Keratinocyte (primary cell): ENCODE data around the gene C19orf38. TPM values are rescaled to one million over a fixed set of nuclear protein-coding genes. Genes with fewer than 3 reads are reported as not detected.

ENCODE experiments used
- DNase-seq: peaks from one replicate; pipeline ENCODE4 v3.0.0-alpha.2; 2011; ENCODE audit warnings: low read depth, missing footprints, low spot score
- FAIRE-seq: peaks from 2 replicates; lab custom pipeline; 2011; peaks lifted over from hg19 to GRCh38; lab: Jason Lieb, UNC
- H2AFZ ChIP-seq: 2 replicates; pipeline ENCODE4 v1.6.0; 2012; ENCODE audit warnings: low read length, control low read depth, inconsistent platforms; ENCODE audit not compliant: control insufficient read depth
- H3K27ac ChIP-seq: 2 replicates; pipeline ENCODE4 v1.5.1; 2011; ENCODE audit warnings: low read length; ENCODE audit not compliant: control insufficient read depth, insufficient read depth
- H3K27me3 ChIP-seq: 3 replicates; pipeline ENCODE4 v1.6.0; 2011; ENCODE audit warnings: low read length; ENCODE audit not compliant: control insufficient read depth, insufficient read depth; ENCODE audit errors: extremely low read depth
- H3K36me3 ChIP-seq, 2 experiments: 2 replicates in 1 of 2; 3 replicates in 1 of 2; pipeline ENCODE4 v1.5.1; 2011; ENCODE audit warnings: low read length in 2 of 2, mild to moderate bottlenecking in 1 of 2; ENCODE audit not compliant: control insufficient read depth in 2 of 2, insufficient read depth in 2 of 2; ENCODE audit errors: extremely low read depth in 1 of 2
- H3K4me1 ChIP-seq: 3 replicates; pipeline ENCODE4 v1.5.1; 2011; ENCODE audit warnings: low read length; ENCODE audit not compliant: control insufficient read depth, insufficient read depth; ENCODE audit errors: extremely low read depth
- H3K4me2 ChIP-seq: 3 replicates; pipeline ENCODE4 v1.6.0; 2011; ENCODE audit warnings: low read depth, low read length; ENCODE audit not compliant: control insufficient read depth, insufficient read depth; ENCODE audit errors: extremely low read depth
- H3K4me3 ChIP-seq, 3 experiments: fragments of 200-600 bp in 1 of 3; sonication (generic) in 1 of 3; 2 replicates in 2 of 3; 3 replicates in 1 of 3; pipeline ENCODE4 v1.5.1; 2011 to 2016; ENCODE audit warnings: low read length in 3 of 3, mild to moderate bottlenecking in 3 of 3, control low read depth in 2 of 3, inconsistent platforms in 1 of 3, low read depth in 1 of 3, mixed read lengths in 1 of 3, mixed run types in 1 of 3, moderate library complexity in 1 of 3; ENCODE audit not compliant: control insufficient read depth in 2 of 3, insufficient read depth in 2 of 3; ENCODE audit errors: extremely low read depth in 1 of 3
- H3K79me2 ChIP-seq: 2 replicates; pipeline ENCODE4 v1.6.0; 2012; ENCODE audit warnings: low read length; ENCODE audit not compliant: control insufficient read depth, insufficient read depth
- H3K9ac ChIP-seq: 3 replicates; pipeline ENCODE4 v1.6.0; 2011; ENCODE audit warnings: low read length; ENCODE audit not compliant: control insufficient read depth, insufficient read depth; ENCODE audit errors: extremely low read depth
- H3K9me1 ChIP-seq: 3 replicates; pipeline ENCODE4 v1.6.0; 2011; ENCODE audit warnings: low read length; ENCODE audit not compliant: control insufficient read depth, insufficient read depth; ENCODE audit errors: extremely low read depth
- H3K9me3 ChIP-seq: 2 replicates; pipeline ENCODE4 v1.5.1; 2012; ENCODE audit warnings: low read depth, low read length; ENCODE audit not compliant: control insufficient read depth
- H4K20me1 ChIP-seq: 3 replicates; pipeline ENCODE4 v1.6.0; 2011; ENCODE audit warnings: low read length; ENCODE audit not compliant: control insufficient read depth, insufficient read depth; ENCODE audit errors: extremely low read depth
- EZH2 ChIP-seq: IDR thresholded peaks from one replicate; pipeline ENCODE4 v1.6.1; 2012; ENCODE audit warnings: inconsistent platforms, mild to moderate bottlenecking, low read length, moderate library complexity
- dilution Hi-C: fragments of 300-500 bp; cut with MboI; formaldehyde crosslinking; loops from one replicate; pipeline ENCODE4 v1.7.0; 2020; ENCODE audit warnings: low sequenced_read_pairs; ENCODE audit not compliant: extremely low pct_ligation_motif_present
- polyA plus RNA-seq, 5 experiments: library from polyadenylated mRNA; depleted of rRNA in 3 of 5; stranded (reverse) in 3 of 5; stranded (forward) in 1 of 5; unstranded in 1 of 5; fragments of >200 nt; gene quantifications; 1 replicate in 1 of 5; 2 replicates in 3 of 5; 3 replicates in 1 of 5; pipeline versions ENCODE4 v1.2.1 to v1.2.3, GENCODE V29; 2011 to 2012; ENCODE audit warnings: missing spikeins in 2 of 5, low read depth in 1 of 5, low replicate concordance in 1 of 5
- TF ChIP-seq, protein P1 (sequence below), 3 experiments: IDR thresholded peaks in 1 of 3; conservative IDR thresholded peaks in 1 of 3; optimal IDR thresholded peaks in 1 of 3; 2 replicates in 2 of 3; 3 replicates in 1 of 3; pipeline versions ENCODE3 to v1.5.1; 2011; ENCODE audit warnings: low read length in 3 of 3, mild to moderate bottlenecking in 3 of 3, moderate library complexity in 2 of 3, control low read depth in 1 of 3, inconsistent platforms in 1 of 3; ENCODE audit not compliant: insufficient read depth in 2 of 3; ENCODE audit errors: extremely low read depth in 1 of 3

Gene C19orf38
- polyA plus RNA-seq, 1 donor (not counting 4 experiments of a cell fraction or from before 2014, with no cell fraction given), result 0.14 TPM

DNA sequence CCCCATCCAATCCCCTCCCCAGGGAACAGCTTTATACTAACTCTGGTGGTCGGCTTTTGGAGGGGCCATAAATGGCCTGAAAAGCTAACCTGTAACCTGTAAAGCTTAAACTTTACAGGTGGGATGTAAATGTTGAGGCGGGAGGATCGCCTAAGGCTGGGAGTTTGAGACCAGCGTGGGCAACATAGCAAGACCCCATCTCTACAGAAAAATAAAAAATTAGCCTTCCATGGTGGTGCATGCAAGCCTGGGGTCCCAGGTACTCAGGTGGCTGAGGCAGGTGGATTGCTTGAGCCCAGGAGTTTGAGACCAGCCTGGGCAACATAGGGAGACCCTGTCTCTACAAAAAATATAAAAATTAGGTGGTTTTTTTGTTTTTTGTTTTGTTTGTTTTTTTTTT, 41.7 kb downstream of the C19orf38 start:
- H3K27me3 ChIP-seq, result no peaks in the 10 kb centered on the region
- no peaks in the 10 kb centered on the region for H3K9me3 ChIP-seq
- no peak for FAIRE-seq
- no peak for DNase-seq
- H3K4me1 ChIP-seq, result peaks cover 29% of the 10 kb centered on the region
- no peak overlapping the region for H3K4me3 ChIP-seq
- dilution Hi-C loops, result no loop called here
- H3K27ac ChIP-seq, result no peak overlapping the region
- H2AFZ ChIP-seq, result no peak overlapping the region
- H3K79me2 ChIP-seq, result peaks cover 51% of the 10 kb centered on the region
- H4K20me1 ChIP-seq, result peaks cover 21% of the 10 kb centered on the region
- peaks cover 0 to 1% of the 10 kb centered on the region in 2 experiments for H3K36me3 ChIP-seq
- no peak overlapping the region for H3K9ac ChIP-seq
- H3K9me1 ChIP-seq, result peaks cover 10% of the 10 kb centered on the region
- H3K4me2 ChIP-seq, result no peak overlapping the region
- TF ChIP-seq, protein P1, sequence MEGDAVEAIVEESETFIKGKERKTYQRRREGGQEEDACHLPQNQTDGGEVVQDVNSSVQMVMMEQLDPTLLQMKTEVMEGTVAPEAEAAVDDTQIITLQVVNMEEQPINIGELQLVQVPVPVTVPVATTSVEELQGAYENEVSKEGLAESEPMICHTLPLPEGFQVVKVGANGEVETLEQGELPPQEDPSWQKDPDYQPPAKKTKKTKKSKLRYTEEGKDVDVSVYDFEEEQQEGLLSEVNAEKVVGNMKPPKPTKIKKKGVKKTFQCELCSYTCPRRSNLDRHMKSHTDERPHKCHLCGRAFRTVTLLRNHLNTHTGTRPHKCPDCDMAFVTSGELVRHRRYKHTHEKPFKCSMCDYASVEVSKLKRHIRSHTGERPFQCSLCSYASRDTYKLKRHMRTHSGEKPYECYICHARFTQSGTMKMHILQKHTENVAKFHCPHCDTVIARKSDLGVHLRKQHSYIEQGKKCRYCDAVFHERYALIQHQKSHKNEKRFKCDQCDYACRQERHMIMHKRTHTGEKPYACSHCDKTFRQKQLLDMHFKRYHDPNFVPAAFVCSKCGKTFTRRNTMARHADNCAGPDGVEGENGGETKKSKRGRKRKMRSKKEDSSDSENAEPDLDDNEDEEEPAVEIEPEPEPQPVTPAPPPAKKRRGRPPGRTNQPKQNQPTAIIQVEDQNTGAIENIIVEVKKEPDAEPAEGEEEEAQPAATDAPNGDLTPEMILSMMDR (optimal IDR thresholded peaks at IDR 0.05 in 1 of 3, IDR thresholded peaks at IDR 0.05 in 1 of 3, conservative IDR thresholded peaks at IDR 0.05 in 1 of 3; ENCODE audit: extremely low read depth in 1 of 3, insufficient read depth in 2 of 3, low read length in 3 of 3), result no peak
- TF ChIP-seq EZH2, result no peak

DNA sequence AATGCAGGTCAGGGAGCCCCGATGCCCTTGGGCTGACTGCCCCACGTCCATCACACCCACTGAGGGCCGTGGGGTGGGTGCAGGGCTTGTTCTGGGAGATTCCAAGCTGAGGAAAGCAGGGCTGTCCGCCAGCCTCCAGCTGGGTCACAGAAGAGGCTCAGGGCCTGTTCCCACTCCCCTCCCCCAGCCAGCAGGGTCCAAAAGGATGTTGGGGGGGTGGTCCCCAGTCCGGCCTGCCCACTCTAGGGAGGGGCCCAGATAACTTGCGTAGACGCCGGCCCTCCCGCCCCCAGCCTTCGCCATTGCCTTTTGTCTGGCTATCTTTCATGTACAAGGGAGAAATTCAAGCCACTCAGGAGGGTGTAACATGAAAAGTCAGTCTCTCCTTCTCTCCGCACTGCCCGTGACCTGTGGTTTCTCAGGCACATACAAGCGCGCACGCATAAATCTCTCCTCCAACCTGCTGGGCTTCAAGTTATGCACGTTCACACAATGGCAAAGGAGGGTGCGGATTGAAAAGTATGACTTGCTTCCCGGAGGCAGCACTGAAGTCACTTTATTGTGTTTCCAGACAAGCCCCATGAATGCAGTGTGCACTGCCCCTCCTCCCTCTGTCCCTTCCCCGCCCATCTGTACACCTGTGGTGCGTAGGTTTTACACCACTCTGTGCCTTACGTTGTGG, 43.3 kb downstream of the C19orf38 start:
- Histone ChIP-seq H3K36me3 (no peaks in the 10 kb centered on the region), H3K9ac (peak overlapping the region; percentile 59), H4K20me1 (peaks cover 16% of the 10 kb centered on the region), H3K9me3 (no peaks in the 10 kb centered on the region), H3K4me3 (no peak overlapping the region), H3K27ac (peak overlapping the region; percentile 61), H2AFZ (no peak overlapping the region), H3K4me1 (peaks cover 29% of the 10 kb centered on the region), H3K27me3 (no peaks in the 10 kb centered on the region), H3K9me1 (peaks cover 10% of the 10 kb centered on the region), H3K4me2 (peak overlapping the region; percentile 65), H3K79me2 (peaks cover 51% of the 10 kb centered on the region)
- TF ChIP-seq EZH2, result no peak
- TF ChIP-seq, protein P1 (optimal IDR thresholded peaks at IDR 0.05 in 1 of 3, IDR thresholded peaks at IDR 0.05 in 1 of 3, conservative IDR thresholded peaks at IDR 0.05 in 1 of 3; ENCODE audit: extremely low read depth in 1 of 3, insufficient read depth in 2 of 3, low read length in 3 of 3), result no peak
- dilution Hi-C loops, result no loop called here
- FAIRE-seq (peak; percentile 99), DNase-seq (peak; percentile 67)
